Kidney epithelial cell (primary cell): Measurements from ENCODE around the gene SPATA16. TPM values are rescaled to one million over a fixed set of nuclear protein-coding genes. Genes with fewer than 3 reads are reported as not detected.

Source experiments
- DNase-seq: peaks from one replicate; pipeline ENCODE4 v3.0.0-alpha.2; 2010; ENCODE audit warnings: low read depth
- H3K27me3 ChIP-seq: 2 replicates; pipeline ENCODE4 v1.6.0; 2011; ENCODE audit warnings: low read length; ENCODE audit not compliant: control insufficient read depth, insufficient read depth
- H3K36me3 ChIP-seq: 2 replicates; pipeline ENCODE4 v1.5.1; 2011; ENCODE audit warnings: low read length; ENCODE audit not compliant: control insufficient read depth, insufficient read depth
- H3K4me3 ChIP-seq: 2 replicates; pipeline ENCODE4 v1.5.1; 2011; ENCODE audit warnings: low read depth, mild to moderate bottlenecking, control low read depth, low read length
- total RNA-seq: library from RNA; depleted of rRNA; stranded (reverse); fragments of >200 nt; gene quantifications from 2 replicates; pipeline ENCODE4 v1.2.3, GENCODE V29; 2015
- TF ChIP-seq, protein P1 (sequence below): IDR thresholded peaks from 2 replicates; pipeline ENCODE4 v1.5.1; 2011; ENCODE audit warnings: mild to moderate bottlenecking, moderate library complexity, low read length, control low read depth, inconsistent platforms; ENCODE audit not compliant: insufficient read depth, poor library complexity, severe bottlenecking

Gene SPATA16
- total RNA-seq, 1 donor from 2014 or later = not detected

GRCh38 chr3:173001622-173002021 lies 139.4 kb downstream of the SPATA16 start:
- Histone ChIP-seq H3K4me3 (no peak overlapping the region), H3K27me3 (no peaks in the 10 kb centered on the region), H3K36me3 (no peaks in the 10 kb centered on the region)
- DNase-seq = no peak
- TF ChIP-seq, protein P1, sequence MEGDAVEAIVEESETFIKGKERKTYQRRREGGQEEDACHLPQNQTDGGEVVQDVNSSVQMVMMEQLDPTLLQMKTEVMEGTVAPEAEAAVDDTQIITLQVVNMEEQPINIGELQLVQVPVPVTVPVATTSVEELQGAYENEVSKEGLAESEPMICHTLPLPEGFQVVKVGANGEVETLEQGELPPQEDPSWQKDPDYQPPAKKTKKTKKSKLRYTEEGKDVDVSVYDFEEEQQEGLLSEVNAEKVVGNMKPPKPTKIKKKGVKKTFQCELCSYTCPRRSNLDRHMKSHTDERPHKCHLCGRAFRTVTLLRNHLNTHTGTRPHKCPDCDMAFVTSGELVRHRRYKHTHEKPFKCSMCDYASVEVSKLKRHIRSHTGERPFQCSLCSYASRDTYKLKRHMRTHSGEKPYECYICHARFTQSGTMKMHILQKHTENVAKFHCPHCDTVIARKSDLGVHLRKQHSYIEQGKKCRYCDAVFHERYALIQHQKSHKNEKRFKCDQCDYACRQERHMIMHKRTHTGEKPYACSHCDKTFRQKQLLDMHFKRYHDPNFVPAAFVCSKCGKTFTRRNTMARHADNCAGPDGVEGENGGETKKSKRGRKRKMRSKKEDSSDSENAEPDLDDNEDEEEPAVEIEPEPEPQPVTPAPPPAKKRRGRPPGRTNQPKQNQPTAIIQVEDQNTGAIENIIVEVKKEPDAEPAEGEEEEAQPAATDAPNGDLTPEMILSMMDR = no peak

DNA sequence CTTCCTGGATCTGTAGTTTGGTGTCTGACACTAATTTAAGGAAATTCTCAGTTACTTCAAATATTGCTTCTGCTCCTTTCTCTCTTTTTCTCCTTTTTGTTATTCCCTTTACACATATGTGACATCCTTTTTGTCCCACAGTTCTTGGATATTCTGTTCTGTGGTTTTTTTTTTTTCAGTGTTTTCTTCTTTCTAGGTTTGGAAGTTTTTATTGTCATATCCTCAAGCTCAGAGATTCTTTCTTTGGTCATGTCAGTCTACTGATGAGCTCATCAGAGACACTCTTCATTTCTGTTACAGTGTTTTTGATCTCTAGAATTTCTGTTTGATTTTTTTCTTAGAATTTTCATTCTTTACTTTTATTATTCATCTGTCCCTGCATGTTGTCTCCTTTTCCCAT lies 140.5 kb downstream of the SPATA16 start:
- no peak for DNase-seq
- Histone ChIP-seq H3K4me3 (no peak overlapping the region), H3K36me3 (no peaks in the 10 kb centered on the region), H3K27me3 (no peaks in the 10 kb centered on the region)
- TF ChIP-seq, protein P1 = no peak

- Histone ChIP-seq H3K27me3 (no peaks in the 10 kb centered on the region), H3K4me3 (no peak overlapping the region), H3K36me3 (no peaks in the 10 kb centered on the region)
- DNase-seq = no peak
- TF ChIP-seq, protein P1 = no peak
Observed at GRCh38 chr3:172993412-172993811, 147.6 kb downstream of the SPATA16 start.

DNA sequence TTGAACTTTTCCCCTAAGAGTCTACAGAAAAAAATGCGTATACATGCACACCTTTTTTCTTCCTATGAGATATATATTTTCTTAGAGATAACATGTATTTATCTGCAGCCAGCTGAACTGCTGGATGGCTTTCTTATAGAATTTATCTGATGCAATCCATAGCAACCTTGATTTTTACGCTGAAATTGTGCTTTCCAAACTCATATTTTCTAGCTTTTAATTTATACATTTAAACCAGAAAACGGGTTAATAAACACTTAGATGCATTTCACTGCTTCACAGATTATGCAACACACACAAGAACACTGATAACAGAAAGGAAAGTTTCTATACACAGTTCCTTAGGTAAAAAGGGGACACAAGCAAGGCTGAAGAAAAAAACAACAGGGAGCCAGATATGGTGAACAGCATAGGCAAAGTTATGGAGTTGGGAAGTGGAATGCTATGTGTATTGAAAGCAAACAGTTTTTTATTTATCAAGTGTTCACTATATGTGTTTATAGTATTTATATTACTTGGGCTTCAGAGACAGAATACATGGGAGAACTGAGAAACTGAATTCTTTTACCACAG lies 149.5 kb downstream of the SPATA16 start:
- no peak overlapping the region for H3K4me3 ChIP-seq
- no peaks in the 10 kb centered on the region for H3K36me3 ChIP-seq
- TF ChIP-seq, protein P1 = no peak
- DNase-seq = no peak
- H3K27me3 ChIP-seq = no peaks in the 10 kb centered on the region

- DNase-seq = no peak
- H3K27me3 ChIP-seq = no peaks in the 10 kb centered on the region
- H3K4me3 ChIP-seq = no peak overlapping the region
- TF ChIP-seq, protein P1 = no peak
- no peaks in the 10 kb centered on the region for H3K36me3 ChIP-seq
Observed at GRCh38 chr3:172989373-172989772, 151.7 kb downstream of the SPATA16 start.

DNA sequence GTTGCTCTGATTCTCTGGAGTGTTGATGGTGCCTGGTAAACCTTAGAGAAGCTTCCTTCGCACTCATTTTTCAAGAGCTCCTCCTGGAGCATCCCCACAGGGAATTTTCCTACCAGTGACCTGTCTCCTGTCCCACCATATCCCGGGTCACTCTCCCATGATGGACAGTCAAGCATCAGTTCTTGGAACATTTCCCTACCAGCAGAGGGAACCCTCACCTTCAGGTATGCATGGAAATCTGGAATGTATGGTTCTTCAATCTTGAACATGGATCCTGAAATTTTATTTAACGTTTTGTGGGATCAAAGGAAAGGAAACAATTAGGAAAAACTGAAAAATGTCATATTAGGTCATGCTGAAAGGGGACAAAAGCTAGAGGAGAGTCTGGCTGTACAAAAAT lies 153.8 kb downstream of the SPATA16 start:
- H3K27me3 ChIP-seq = no peaks in the 10 kb centered on the region
- DNase-seq = no peak
- TF ChIP-seq, protein P1 = peak; percentile 35
- H3K4me3 ChIP-seq = no peak overlapping the region
- H3K36me3 ChIP-seq = no peaks in the 10 kb centered on the region
